Measurements from ENCODE around the gene SLC7A8.

GRCh38 chr14:23171222-23171975 lies 12.1 kb downstream of the SLC7A8 start:
- TF ChIP-seq POLR2A (IDR thresholded peaks at IDR 0.05) = no peak
- no peak for TF ChIP-seq CTCF (IDR thresholded peaks at IDR 0.05)
- TF ChIP-seq EP300 (IDR thresholded peaks at IDR 0.05) = no peak
